Left kidney (tissue), 2 donors: Measurements from ENCODE around the gene MUC22. TPM values are rescaled to one million over a fixed set of nuclear protein-coding genes. Genes with fewer than 3 reads are reported as not detected.
"Not testable (repeated sequence)": the region's sequence is repeated elsewhere in the genome, so short reads cannot be mapped to it uniquely, and the experiment has no call there.

Experiments
- DNase-seq: peaks from one replicate; pipeline ENCODE4 v3.0.0-alpha.2; 2013
- polyA plus RNA-seq: library from polyadenylated mRNA; unstranded; fragments of 120-200 nt; gene quantifications from one replicate; pipeline ENCODE4 v1.2.1, GENCODE V29; 2013; ENCODE audit not compliant: insufficient read length

MUC22 gene
- polyA plus RNA-seq, 1 donor: not detected

DNA sequence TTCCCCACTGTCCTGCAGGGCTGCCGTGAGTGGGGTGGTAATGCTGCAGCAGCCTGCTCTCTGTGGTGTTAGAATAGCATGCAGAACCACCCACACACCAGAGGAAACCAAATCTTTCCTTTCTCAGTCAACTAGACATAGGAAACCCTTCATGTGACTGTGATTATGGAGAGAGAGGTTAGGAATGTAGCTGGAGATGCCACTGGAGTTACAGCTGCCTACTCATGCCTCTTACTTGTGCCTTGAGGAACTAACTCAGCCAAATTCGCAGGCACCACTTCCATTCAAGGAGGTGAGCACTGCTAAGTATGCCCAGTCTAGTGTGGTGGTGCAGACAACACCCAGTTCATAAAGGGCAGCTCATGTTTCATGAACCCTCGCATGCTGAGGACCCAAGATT lies 27.4 kb downstream of the MUC22 start:
- no peak for DNase-seq

- no peak for DNase-seq
Observed at GRCh38 chr6:31038559-31038958, 28.3 kb downstream of the MUC22 start.

DNA sequence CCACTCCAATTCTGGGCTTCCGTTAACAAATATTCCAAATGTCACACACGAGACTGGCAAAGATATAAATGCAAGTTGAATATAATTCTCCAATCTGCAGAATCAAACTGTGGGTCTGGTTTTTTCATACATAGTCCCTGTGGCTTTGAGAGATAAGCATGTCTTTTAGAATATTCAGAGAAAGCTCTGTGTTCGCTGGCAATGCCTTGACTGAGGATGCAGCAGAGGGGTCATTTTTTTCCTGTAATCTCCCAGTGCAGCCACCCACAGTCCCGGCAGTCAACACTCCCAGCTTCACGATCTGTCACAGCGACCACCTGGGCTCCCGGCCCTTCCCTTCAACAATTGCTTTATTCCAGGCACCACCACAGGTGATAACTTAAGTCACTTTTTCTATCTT lies 30.5 kb downstream of the MUC22 start:
- DNase-seq: no peak

- DNase-seq: no peak
Observed at GRCh38 chr6:31041372-31041974, 31.2 kb downstream of the MUC22 start.

- no peak for DNase-seq
Observed at GRCh38 chr6:31042806-31043205, 32.5 kb downstream of the MUC22 start.

GRCh38 chr6:31048099-31048498 lies 37.8 kb downstream of the MUC22 start:
- DNase-seq: no peak

- no peak for DNase-seq
Observed at GRCh38 chr6:31049518-31049917, 39.2 kb downstream of the MUC22 start.

DNA sequence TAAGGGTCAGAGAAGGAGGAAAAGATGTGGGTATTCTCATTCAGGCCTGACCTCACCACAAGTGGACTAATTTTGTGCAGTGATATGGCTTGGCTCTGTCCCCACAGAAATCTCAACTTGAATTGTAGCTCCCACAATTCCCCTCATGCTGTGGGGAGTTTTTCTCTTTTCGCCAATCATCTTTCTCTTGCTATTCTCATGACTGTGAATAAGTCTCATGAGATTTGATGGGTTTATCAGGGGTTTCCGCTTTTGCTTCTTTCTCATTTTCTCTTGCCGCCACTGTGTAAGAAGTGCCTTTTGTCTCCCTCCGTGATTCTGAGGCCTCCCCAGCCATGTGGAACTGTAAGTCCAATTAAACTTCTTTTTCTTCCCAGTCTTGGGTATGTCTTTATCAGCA lies 42.9 kb downstream of the MUC22 start:
- DNase-seq: not testable (repeated sequence)

GRCh38 chr6:31053873-31054272 lies 43.6 kb downstream of the MUC22 start:
- DNase-seq: no peak

- no peak for DNase-seq
Observed at GRCh38 chr6:31055441-31055840, 45.2 kb downstream of the MUC22 start.

DNA sequence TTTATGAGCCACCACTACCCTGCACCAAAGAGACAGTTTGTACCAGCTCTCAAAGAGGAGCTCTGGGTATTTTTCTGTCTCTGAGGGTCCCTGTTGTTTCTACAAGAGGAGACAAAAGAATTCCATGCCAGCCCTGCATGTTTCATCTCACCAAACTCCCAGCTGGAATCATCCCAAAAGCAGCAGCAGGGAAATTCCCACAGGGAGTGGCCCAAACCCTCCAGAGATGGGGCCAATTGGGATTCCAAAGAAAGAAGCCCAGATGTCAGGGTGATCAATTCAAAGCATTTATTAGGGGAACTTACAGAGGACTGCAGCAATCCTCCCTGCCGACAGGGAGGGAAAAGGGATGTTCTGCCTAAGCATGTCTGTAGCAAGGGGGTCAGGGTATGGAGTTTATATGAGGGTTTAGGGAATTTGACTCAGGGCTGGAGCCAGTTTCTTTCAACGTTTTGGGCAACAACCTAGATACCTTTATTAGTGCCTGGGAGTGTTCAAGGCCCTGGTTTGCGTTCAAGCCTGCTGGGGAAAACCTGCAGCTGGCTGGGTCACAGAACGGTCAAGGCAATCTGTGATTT lies 47.2 kb downstream of the MUC22 start:
- no peak for DNase-seq

- no peak for DNase-seq
Observed at GRCh38 chr6:31058128-31058894, 48.0 kb downstream of the MUC22 start.

DNA sequence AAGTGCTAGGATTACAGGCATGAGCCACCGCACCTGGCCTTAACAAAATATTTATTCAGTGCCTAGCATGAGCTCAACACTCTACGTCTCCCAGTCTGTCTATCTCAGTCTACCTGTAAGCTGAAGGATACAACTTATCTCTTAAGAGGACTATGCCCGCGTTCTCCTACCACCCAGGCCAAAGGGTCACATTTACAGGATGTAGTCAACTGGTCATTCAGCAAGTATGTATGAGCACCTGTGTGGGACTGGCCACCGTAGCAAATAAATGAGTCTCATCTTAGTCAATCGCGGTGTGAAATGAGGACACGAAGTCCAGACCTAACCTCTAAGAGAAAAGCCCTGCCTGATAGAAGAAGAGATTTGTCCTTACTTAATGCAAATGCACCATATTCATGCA lies 49.9 kb downstream of the MUC22 start:
- no peak for DNase-seq

- no peak for DNase-seq
Observed at GRCh38 chr6:31063906-31064435, 53.7 kb downstream of the MUC22 start.

- no peak for DNase-seq
Observed at GRCh38 chr6:31065556-31065955, 55.3 kb downstream of the MUC22 start.

GRCh38 chr6:31067028-31067427 lies 56.8 kb downstream of the MUC22 start:
- not testable (repeated sequence) for DNase-seq

DNA sequence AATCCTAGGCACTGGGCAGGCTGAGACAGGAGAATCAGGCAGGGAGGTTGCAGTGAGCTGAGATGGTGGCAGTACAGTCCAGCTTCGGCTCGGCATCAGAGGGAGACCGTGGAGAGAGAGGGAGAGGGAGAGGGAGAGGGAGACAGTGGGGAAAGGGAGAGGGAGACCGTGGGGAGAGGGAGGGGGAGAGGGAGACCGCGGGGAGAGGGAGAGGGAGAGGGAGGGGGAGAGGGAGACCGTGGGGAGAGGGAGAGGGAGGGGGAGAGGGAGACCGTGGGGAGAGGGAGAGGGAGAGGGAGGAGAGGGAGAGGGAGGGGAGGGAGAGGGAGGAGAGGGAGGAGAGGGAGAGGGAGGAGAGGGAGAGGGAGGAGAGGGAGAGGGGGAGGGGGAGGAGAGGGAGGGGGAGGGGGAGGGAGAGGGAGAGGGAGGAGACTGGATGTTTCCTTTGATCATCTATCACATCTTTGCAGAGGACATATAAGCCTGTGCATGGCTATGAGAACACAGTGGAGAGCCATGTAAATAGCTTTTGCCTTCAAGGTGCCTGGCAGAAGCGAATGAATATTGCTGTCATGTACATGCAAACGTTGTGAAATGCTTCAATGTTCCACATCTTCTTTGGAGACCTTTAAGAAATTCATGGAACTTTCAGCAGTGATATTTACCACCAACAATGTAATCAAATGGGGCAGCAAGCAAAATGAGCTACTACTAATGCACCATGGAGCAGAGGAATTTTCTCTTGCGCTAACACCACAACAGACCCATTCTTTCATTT lies 57.8 kb downstream of the MUC22 start:
- DNase-seq: not testable (repeated sequence)

- DNase-seq: peak; percentile 76
Observed at GRCh38 chr6:31068669-31069340, 58.5 kb downstream of the MUC22 start.

DNA sequence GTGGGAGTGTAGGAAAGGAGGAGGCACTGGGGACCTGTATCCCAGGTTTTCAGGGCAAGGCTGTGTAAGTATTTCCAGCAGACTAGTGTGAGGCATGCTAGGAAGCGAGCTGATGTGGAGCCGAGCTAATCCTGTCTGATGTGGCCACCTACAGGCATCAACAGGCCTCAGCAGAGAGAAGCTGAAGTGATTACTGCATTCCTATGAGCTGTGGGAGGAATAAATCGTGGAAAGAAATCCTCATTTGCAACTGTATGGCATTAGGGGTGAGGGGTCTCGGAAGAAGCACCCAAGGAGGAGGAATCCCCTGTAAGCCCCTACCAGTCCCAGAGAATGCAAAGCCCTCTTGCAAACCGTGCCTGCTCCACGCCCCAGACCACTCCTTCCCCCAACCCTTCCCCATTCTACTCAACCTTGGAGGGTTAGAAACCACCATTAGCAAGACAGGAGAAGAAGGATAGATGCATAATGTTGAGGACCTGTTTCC lies 60.5 kb downstream of the MUC22 start:
- DNase-seq: peak; percentile 63

- DNase-seq: no peak
Observed at GRCh38 chr6:31074401-31074800, 64.1 kb downstream of the MUC22 start.

DNA sequence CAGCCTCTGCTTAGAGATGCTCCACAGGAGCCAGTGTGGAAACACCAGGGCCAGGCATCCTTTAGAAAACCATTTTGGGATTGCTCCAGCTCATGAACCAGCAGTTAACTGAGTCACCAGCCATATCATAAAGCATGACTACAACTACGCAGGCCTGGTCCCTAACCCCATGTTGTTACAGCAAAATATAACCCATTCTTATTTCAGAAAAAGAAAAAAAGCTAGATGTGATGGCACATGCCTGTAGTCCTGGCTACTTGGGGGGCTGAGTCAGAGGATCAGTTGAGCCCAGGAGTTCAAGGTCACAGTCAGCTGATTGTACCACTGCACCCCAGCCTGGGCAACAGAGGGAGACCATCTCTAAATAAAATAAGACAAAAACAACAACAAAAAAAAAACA lies 65.3 kb downstream of the MUC22 start:
- DNase-seq: no peak

GRCh38 chr6:31076611-31077010 lies 66.3 kb downstream of the MUC22 start:
- no peak for DNase-seq
